NCI-H128 (cell line): Measurements from ENCODE around the gene TOR4A.

Source experiments
- DNase-seq: peaks from one replicate; lab custom pipeline; 2025; ENCODE audit not compliant: unreplicated experiment; lab: John Stamatoyannopoulos, UW

The TOR4A gene

GRCh38 chr9:137270929-137271695 lies 6.4 kb upstream of the TOR4A start:
- no peak for DNase-seq

DNA sequence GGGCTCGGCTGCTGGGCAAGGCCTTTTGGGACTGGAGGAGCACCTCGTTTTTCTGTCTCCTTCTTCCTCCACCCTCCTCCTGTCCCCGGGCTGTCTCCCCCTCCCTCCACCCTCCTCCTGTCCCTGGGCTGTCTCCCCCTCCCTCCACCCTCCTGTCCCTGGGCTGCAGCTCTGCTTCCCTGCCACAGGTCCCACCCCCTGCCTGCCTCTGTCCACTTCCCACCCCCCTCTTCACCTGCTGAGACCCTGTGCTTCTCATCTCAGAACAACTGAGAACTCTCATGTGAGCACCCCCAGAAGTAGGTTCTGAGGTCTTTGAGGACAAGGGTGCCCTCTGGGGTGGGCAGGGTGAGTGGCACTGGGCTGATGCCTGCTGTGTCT lies 5.8 kb upstream of the TOR4A start:
- no peak for DNase-seq

DNA sequence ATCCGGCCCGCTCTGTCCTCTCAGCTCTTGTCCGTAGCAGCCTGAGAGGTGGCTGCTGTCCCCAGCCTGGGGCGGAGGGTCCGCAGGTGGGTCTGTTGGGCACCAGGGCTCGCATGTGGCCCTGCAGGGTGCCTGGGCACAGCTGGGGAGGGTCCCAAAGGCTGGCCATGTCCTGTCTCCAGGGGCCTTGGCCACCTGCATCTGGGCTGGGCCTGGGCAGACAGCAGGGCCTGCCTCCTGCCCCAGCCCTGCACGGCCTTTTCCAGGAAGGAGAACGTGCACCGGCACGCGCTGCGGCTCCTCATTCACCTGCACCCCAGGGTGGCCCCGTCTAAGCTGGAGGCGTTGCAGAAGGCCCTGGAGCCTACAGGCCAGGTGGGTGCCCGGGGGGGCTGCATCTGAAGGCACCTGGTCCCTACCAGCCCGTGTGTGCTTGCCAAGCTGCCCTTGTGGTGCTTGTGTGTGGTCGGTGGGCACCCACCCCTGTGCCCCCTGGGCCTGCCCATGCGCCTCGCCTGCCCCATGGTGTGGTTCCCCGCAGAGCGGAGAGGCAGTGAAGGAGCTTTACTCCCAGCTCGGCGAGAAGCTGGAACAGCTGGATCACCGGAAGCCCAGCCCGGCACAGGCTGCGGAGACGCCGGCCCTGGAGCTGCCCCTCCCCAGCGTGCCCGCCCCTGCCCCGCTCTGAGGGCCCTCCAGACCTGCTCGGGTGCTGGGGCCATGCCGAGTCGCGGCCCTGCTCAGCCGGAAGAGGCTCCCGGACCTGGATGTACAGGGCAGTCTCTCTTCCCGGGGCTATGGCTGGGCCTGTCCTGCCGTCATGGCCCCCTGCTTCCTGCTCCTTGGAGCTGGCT lies 5.1 kb upstream of the TOR4A start:
- DNase-seq = no peak

- no peak for DNase-seq
Measured at GRCh38 chr9:137273095-137273490, 4.4 kb upstream of the TOR4A start.

DNA sequence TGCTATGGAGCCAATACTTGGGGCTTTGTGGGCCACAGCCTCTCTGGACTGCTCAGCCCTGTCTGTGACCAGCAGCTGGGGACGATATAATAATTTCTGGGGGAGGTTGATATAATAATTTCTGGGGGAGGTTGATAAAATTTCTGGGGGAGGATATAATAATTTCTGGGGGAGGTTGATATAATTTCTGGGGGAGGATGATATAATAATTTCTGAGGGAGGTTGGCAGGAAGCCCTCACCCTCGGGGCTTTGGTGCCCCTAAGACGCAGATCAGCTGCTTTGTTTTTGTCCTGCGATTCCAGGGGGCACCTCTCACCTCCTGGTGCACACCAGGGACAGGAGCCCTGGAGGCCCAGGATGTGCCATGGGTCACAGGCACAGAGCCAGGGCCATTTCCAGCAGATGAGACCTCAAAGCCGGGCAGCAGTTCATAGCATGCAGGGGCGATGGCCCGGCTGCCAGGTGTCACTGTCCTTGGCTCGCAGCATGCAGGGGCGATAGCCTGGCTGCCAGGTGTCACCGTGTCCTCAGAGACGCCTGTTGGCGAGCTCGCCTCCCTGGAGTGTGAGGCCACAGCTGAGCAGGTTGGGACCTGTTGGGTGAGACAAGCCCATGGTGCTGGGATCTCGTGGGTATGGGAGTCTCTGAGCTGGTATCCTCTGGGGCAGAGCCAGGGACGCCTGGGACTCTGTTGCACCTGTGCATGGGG lies 3.8 kb upstream of the TOR4A start:
- DNase-seq = no peak

- no peak for DNase-seq
Measured at GRCh38 chr9:137275203-137275587, 2.3 kb upstream of the TOR4A start.

DNA sequence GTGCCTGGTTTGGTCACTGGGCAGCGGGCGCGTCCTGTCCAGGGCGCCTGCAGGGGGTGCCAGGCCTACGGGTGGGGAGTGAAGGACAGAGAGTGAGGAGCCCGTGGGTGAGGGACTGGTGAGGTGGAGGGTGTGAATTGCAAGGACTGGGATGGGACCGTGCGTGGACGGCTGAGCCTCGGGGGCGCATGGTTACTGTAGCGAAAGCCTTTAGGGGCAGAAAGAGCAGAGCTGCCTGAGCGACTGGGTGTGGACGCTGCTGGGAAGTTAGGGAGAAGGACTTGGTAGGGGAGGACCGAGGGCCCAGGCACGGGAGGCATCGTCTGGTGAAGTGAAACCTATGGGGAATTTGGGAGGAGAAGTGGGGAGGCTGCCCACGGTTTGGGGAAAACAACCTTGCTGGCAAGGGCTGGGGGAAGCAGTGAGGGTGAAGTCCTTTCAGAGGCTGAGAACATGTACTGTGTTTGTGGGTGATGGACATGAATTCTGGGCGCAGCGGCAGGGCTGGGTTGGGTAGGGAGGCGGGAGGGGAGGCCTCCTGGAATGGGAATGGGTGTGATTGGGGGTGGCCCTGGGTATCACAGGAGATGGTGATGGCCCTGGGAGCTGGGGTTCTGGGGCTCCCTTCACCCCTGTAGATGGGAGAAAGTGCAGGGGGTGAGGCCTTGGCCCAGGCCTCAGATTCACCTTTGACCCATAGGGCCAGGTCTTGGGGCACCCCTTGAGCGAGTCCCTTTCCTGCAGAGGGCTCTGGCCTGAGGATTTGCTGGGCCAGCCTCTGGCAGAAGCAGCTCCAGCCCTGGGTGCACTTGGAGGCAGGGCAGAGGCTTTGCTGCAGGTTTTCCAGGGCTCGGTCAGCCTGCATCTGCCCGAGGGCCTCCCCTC lies 1.7 kb upstream of the TOR4A start:
- no peak for DNase-seq

- no peak for DNase-seq
Measured at GRCh38 chr9:137276473-137277328, 825 bp upstream of the TOR4A start.

DNA sequence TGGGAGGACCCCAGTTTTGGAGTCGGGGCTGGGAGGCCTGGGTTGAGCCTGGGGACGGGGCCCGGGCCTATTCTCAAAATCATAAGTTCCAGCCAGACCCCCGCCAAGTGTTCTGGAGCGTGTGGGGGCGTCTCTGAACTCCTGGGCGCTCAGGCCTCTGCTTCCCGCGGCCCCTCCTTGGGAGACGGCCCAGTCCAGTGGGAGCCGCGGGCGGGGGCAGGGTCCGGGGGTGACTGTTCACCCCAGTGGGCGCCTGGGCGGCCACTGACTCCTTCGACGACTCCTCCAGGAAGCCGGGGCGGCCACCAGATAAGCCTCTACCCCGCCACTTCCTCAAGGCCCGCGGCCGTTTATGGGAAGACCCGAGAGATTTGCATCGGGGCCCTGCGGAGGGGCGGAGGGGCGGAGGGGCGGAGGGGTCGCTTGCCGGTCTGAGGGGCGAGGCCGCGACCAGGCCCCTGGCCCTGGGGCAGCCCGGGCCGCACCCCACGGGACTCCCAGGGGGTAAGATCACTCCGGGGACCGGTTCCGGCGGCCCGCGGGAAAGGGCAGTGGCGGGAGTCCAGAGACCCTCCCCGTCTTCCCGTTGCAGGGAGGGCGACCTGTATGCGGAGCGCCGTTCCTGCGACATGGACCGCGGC lies 655 bp downstream of the TOR4A start:
- DNase-seq = no peak

DNA sequence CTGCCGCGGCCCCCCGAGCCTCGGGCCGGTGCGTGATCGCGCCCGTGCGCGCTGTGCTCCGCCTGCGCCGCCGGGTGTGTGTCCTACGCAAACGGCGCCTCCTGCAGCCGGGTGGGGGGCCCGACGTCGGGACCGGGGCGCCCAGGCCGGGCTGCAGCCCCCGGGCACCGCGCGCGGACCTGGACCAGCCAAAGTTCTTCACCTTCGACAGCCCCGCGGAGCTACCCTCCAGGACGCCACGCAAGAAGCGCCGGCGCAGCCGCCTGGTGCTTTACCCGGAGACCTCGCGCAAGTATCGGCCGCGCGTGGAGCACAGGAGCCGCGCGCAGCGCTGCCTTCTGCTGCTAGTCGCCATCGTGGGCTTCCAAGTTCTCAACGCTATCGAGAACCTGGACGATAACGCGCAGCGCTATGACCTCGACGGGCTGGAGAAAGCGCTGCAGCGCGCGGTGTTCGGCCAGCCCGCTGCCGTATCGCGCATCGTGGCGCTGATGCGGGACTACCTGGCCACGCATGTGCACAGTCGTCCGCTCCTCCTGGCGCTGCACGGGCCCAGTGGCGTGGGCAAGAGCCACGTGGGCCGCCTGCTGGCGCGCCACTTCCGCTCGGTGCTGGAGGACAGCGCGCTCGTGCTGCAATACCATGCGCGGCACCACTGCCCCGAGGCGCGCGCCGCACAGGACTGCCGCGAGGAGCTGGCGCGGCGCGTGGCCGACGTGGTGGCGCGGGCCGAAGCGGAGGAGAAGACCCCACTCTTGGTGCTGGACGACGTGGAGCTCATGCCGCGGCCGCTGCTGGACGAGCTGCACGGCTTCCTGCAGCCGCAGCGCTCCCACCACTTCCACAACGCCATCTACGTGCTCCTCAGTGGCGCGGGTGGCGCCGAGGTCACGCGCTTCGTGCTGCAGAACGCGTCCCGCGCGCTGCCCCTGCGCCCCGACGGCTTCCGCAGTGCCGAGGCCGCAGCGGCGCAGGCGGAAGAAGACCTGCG lies 1.5 kb downstream of the TOR4A start:
- DNase-seq = no peak

DNA sequence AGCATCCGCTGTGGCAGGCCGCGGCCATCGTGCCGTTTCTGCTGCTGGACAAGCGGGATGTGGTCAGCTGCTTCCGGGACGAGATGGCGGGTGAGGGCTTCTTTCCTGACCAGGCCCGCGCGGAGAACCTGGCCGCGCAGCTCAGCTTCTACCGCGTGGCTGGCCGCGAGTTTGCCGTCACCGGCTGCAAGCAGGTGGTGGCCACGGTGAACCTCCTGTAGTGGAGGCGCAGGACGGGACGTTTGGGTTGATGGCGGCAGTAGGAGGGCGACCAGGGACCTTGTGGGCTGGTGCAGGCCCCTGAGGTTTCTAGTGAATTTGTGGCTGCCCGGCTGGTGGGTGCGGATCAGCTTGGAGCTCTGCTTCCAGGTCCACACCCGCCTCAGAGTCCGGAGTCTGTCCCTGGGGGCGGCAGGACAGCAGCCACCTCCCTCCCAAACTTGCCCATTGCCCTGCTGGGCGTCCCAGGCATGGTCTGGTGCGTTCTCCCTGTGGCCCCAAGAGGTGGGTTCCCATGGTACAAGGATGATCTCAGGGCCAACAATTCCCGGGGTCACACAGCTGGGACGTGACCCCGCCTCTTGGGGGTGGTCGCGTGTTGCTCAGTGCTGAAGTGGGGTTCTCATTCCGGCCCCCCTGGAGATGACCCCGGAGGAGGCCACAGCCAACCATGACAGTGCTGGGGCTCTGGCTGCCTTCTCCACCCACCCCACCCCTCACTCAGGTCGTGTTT lies 2.4 kb downstream of the TOR4A start:
- no peak for DNase-seq

- no peak for DNase-seq
Measured at GRCh38 chr9:137280474-137281344, 3.2 kb downstream of the TOR4A start.

- DNase-seq = no peak
Measured at GRCh38 chr9:137281345-137282116, 4.0 kb downstream of the TOR4A start.

DNA sequence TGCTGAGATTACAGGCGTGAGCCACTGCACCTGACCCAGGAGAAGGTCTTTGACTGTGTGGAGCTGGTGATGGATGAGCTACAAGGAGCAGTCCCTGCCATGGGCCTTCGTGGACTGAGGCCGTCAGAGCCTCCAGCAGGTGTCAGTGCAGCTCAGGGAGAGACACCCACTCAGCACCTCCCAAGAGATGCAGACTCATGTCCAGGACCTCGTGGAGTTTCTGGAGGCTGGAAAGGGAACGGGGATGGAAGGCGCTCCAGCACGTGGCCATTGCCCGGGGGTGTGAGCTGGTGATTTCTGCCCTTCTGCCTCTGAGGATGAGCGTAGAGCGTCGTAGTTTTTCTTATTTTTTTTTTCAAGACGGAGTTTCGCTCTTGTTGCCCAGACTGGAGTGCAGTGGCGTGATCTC lies 9.5 kb downstream of the TOR4A start:
- DNase-seq = no peak

DNA sequence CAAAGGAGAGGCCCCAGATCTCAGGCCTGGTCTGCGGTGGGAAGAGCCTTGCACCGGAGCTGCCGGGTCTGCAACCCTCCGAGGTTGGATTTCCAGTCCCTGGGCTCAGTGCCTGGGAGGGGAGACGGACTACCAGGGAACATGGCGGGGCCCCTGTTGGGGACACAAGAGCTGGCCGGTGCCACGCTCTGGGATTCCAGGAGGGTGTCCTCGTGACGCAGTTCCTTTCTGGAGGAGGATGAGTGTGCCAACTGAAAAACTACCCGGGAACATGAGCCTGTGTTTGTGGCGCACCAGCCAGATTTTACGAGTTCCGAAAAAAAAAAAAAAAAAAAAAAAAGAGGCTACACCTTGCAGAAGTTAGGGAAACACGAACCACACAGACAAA lies 15.6 kb downstream of the TOR4A start:
- no peak for DNase-seq
